CD4-positive, alpha-beta T cell treated with Interleukin-12 subunit alpha and Interleukin-12 subunit beta, for 1 hour (primary cell): ENCODE data around the gene KLF4.

Experiments
- DNase-seq: peaks from one replicate; pipeline ENCODE4 v3.0.0-alpha.2; 2020

Gene KLF4

DNA sequence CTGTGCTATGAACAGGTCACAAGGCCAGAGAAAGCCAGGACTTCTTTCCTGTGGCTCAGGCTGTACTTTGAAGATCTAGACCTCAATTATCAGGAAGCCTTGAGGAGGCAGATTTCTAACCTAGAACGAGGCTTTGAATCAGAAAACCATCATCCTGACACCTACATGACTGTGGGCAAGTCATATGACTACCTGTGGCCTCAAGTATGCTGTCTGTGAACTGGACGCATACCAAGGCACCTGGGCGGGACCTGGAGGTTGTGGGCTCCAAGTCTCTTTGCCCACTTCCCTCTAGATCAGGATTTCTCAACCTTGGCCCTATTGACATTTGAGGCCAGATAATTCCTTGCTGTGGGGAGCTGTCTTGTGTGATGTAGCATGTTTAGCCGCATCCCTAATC, 42.5 kb downstream of the KLF4 start:
- DNase-seq = no peak

DNA sequence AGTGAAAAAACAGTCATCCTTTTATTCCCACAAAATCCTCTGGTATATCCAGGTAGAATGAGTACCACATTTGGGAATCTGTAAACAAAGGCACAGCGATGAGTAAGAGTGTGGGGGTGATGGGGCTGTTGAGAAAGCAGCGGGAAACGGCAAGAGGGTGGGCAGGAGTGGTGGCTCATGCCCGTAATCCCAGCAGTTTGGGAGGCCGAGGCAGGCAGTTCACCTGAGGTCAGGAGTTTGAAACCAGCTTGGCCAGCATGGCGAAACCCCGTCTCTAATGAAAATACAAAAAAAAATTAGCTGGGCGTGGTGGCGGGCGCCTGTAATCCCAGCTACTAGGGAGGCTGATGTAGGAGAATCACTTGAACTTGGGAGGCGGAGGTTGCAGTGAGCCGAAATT, 43.1 kb downstream of the KLF4 start:
- no peak for DNase-seq

DNA sequence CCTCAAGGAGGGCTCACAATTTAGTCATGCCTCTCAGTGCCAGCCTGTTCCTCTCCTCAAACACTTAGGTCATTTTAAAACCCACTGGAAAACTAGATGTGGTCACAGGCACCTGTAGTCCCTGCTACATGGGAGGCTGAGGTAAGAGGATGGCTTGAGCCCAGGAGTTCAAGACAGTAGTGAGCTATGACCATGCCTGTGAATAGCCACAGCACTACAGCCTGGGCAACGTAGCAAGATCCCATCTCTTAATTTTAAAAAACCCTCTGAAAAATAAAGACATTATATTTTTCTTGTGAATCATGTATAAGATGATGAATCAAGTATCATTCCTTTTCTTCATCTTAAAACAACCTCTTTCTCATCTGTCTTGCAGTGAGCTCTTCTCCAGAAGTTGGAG, 45.8 kb downstream of the KLF4 start:
- no peak for DNase-seq

DNA sequence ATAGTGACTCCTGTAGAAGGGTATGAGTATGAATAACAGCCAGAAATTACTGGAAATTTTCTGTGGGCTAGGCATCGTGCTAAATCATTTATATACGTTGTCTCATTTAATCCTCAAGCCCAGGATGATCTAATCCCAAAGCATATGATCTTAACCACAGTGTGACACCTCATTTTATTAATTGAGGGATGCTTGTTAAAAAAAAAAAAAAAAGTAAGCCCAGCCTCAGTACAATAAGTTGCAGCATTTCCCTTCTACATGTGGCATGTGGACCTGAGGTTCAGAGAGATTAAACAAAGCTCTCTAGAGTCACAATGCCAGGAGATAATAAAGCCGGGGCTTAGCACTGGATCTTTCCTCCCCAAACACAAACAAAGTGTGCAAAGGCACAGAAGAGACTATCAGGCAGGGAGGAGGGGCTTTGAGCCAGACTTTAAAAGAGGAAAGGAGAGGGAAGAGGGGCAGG, 49.5 kb downstream of the KLF4 start:
- DNase-seq = no peak

DNA sequence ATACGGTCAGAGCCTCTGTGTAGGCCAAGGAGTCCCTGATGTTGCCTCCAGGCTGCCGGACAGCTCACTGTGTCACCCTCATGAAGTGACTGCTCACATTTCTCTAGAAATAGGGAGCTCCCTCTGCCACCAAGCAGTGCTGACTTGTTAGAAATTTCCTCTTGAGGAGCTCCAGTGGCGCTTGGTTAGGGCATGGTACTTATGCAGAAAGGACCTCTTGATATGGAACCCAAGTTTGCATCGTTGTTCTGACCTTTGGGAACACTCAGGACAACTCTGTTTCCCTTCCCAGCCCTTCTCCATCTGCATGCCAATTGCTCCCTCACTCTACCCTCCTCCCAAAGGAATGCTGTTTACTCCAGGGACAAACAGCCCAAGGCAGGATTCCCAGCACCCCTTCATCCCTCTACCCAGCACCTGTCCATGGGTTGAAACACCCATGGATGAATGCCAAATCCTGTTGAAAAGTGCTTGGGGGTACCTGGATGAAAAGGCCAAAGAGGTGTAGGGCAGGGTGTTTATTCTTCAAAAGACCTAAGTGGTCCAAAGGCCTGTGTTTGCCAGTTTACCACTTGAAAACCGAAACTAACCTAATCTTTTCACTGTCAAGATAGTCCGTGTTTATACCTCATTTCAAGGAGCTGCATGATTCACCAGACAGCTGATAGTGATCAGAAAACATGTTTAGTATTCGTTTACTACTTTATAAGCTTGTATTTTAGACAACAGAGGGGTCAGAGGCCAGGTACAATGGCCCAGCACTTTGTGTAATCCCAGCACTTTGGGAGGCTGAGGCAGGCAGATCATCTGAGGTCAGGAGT, 51.1 kb downstream of the KLF4 start:
- DNase-seq = no peak

GRCh38 chr9:107437716-107438115, 51.9 kb downstream of the KLF4 start:
- no peak for DNase-seq

- DNase-seq = no peak
Observed at GRCh38 chr9:107435415-107435814, 54.2 kb downstream of the KLF4 start.
